ENCODE measurements around the gene MOXD1.

GRCh38 chr6:132259070-132259469, 142.2 kb downstream of the MOXD1 start:
- TF ChIP-seq CTCF (IDR thresholded peaks at IDR 0.05) (peak; percentile 36 to 56 (median 50)), POLR2A (IDR thresholded peaks at IDR 0.05) (no peak)
